NOMO-1 (cell line): ENCODE results near the gene RFC4.
"Not testable (repeated sequence)": the region's sequence is repeated elsewhere in the genome, so short reads cannot be mapped to it uniquely, and the experiment has no call there.

Experiments used
- DNase-seq, 2 experiments: peaks; one replicate each; lab custom pipeline; 2025; ENCODE audit not compliant: unreplicated experiment in 2 of 2; lab: John Stamatoyannopoulos, UW

Gene RFC4

DNA sequence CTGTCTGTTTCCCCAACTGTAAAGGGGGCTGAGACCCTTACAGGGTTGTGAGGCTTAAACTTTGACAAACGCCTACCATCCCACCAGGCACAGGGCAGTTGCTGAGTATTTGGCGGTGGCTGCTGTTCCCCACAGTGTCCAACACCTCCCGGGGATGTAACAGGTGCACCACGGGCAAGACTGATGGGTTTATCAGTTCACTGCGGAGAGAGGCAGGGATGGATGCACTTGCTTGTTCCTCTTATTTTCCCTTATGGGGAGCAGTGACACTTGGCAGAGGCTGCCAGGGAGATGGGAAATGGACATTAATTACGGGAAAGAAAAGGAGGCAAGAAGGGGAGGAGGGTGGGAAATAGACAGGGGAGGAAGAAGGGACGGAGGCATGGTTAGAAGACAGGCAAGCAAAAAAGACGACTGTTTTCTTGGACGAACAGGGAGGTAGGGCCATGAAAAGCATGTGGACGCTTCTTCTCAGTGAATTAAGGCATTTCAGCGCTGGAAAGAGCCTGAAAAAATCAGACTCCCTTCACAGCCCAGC lies 19.7 kb upstream of the RFC4 start:
- no peak for DNase-seq

DNA sequence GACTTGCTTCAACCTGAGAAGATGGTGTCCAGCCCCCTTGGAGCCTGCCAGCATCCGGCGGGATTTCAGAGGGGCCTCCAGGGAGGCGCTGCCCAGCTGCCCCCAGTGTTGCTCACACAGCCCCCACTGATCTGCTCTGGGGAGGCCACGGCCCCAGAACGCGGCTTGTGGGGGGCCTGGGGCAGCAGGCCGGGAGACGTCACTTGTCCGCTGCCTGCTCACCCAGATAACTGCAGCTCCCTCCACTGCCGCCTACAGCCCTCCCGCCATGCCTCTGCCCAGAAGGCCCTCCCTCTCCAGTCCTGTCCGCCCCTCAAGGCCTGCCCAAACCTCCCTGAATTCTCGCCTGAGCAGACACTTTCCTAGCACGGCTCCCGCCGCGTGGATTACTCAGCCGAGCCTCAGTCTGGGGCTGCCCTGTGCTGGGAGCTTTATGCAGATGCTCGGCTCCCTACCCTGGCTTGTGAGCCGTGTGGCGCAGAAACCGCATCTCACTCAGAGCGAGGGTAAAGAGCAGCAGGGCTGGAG lies 19.1 kb upstream of the RFC4 start:
- no peak for DNase-seq

DNA sequence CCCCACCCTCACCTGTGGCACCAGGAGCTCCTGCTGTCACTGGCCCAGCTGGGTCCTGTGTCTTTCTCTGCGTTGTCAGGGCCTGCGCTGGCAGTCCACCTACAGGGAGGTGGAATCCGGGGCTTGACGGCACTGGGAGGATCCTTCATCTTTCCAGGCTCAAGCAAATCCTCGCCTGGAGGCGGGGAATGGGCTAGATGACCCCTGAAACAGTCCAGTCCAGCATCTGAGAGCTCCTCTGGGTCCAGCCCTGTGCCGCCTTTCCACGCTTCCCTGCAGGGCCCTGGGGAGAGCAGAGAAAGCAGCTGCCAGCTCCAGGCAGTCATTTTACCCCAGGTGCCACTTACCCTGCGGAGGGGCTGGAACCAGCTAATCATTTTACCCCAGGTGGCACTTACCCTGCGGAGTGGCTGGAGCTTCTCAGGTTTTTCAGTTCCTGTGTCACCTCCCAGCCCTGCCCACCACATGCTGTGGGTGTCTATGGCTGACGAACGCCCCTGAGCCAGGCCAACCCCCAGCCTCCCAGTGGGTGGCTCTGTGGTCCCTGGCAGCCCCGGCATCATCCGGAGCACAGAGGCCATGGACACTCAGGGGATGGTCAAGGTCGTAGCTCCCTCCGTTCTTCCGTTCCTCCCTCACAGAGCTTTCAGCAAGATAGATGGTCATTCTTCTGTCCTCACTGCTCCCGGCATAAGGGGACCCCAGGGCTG lies 18.3 kb upstream of the RFC4 start:
- DNase-seq: no peak

DNA sequence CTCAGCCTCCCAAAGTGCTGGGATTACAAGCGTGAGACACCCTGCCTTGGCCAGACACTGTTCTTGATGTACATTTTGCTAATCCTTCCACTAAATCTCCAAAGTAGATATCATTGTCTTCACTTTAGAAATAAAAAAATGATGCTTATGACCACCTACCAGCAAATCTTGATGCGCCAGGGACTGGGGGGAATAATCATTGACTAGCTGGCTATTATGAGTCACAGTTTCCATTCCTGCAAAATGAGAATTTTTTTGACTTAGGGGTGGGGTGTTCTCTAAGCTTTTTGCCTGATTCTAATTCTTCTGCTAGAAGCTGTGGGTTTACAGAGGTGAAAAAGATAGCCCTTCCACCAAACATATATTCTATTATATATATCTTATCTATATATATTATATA lies 17.1 kb upstream of the RFC4 start:
- DNase-seq: no peak

DNA sequence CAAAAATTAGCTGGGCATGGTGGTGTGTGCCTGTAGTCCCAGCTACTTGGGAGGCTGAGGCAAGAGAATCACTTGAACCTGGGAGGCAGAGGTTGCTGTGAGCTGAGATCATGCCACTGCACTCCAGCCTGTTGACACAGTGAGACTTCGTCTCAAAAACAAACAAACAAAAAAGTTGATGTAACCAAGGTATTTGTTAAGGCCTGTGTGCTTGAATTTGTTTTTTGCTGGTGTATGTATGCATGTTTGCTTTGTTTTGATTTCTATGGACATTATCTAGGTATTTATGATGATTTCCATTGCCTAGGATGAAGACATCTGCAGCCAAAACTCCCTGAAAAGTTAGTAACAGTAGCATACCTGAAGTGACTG lies 16.1 kb upstream of the RFC4 start:
- DNase-seq: not testable (repeated sequence)

DNA sequence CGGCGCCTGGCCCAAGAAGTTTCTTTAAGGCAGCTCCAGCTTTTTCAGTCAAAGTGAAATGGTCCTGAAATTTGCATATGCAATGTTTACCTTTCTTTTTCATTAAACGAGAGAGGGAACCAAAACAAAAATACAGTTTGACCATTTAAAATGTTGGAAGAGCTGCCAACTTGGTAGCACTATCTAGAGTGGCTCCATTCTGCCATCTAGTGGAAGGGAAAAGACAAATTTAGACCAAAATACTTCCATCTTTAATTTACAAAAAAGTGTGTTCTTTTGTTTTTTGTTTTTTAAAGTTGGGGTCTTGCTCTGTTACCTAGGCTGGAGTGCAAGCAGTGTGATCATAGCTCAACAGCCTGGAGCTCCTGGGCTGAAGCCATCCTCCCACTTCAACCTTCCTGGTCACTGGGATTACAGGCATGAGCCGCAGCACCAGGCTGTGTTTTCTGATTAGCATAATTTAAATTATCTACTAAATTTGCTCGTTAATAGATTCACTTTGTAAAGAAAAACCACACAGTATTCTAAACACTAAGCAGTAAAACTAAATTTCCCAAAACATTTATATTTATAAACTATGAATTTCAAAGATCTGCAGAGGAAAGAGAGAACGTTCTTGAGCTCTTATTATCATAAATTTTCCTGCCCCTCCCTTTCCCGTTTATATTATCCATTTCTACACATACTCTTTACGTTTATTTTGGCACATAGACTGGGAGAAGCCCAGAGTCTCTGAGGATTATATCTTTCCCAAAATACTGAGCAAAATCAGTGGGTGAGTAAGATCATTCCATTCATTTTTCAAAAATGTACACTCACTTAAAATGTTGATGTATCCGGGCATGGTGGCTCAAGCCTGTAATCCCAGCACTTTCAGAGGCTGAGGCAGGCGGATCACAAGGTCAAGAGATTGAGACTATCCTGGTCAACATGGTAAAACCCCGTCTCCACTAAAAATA lies 15.4 kb upstream of the RFC4 start:
- DNase-seq: peak; percentile 13 to 79

DNA sequence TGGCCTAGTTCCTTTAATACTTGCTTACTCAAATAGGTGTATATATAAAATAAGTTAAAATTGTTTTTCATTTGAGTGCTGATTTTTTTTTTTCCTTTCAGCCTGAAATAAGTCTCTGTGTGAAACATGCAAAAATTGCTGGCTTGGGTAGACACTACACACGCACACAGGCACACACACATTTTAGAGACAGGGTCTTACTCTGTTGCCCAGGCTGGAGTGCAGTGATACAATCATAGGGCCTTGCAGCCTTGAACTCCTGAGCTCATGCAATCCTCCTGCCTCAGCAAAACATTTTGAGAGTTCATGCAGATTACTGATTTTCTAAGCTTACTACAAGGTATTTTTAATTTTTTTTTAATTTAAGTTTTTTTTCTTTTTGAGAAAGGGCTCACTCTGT lies 12.7 kb upstream of the RFC4 start:
- DNase-seq: no peak

DNA sequence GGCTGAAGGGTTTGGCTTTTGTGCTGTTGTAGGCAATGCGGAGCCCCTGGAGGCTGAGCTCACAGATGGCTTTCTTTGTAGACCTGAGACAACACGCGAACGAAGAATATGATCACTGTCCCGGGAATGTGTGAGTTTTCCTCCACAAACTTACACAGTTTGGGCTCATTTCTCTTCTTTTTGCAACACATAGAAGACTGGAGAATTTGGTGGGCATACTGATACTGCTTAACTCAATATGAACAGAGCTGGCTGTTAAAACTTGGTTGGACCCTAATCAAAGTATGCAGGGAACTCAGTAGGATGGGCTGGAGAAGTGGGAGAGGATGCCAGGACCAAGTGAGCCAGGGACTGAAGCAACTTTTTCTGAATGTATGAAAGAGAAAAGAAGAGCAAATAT lies 12.2 kb upstream of the RFC4 start:
- DNase-seq: no peak

DNA sequence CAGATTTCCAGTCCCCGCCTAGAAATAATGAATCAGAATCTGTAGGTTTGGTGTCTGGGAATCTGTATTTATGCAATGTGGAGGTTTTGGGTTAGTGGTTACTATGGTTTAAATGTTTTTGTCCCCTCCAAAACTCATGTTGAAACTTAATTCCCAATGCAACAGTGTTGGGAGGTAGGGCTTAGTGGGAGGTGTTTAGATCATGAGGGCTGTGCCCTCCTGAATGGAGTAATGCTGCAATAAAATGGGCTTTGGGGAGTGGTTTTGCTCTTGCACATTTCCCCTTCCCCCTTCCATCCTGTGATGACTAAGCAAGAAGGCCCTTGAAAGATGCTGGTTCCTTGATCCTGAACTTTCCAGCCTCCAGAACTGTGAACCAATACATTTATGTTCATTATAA lies 9.2 kb upstream of the RFC4 start:
- peak; percentile 71 to 86 for DNase-seq

DNA sequence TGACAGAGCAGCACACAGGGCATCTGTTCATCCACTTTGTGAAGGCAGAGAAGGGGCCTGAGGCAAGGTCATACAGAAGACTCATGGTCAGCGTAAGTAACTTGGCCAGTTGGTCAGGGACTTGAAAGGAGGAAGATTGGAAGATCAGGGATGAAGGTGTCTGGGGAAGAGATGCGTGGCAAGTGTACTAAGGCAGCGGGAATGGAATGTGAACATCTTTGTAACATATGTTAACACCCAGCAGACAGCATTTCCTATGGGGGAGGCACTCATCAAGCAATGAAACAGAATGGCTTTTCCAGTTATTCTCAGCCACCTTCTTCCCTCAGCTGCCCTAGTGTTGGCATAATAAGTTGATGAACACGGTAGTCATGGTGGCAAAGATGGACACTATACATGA lies 7.8 kb upstream of the RFC4 start:
- no peak for DNase-seq

DNA sequence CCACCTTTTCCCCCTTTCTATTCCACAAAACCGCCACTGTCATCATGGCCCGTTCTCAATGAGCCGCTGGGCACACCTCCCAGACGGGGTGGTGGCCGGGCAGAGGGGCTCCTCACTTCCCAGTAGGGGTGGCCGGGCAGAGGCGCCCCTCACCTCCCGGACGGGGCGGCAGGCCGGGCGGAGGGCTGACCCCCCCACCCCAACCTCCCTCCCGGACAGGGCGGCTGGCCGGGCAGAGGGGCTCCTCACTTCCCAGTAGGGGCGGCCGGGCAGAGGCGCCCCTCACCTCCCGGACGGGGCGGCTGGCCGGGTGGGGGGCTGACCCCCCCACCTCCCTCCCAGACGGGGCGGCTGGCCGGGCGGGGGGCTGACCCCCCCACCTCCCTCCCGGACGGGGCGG lies 5.0 kb upstream of the RFC4 start:
- DNase-seq: not testable (repeated sequence)

DNA sequence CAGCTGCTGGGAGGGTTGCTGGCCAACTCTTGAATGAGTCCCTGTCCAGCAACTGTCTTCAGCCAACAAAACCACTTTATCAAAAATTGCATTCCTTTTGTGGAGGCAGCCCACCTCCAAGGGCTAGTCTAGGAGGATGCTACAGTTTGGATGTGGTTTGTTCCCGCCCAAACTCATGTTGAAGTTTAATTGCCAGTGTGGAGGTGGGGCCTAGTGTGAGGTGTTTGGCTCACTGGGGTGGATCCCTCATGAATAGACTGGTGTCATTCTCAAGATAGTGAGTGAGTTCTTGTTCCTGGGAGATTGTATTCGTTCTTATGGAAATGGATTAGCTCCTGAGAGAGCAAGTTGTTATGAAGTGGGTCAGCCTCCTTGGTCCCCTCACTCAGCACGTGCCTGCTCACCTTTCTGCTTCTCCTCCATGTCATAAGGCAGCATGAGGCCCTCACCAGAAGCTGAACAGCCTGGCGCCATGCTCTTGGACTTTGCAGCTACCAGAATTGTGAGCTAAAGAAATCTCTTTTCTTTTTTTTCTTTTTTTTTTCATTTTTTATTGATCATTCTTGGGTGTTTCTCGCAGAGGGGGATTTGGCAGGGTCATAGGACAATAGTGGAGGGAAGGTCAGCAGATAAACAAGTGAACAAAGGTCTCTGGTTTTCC lies 4.2 kb upstream of the RFC4 start:
- no peak for DNase-seq

DNA sequence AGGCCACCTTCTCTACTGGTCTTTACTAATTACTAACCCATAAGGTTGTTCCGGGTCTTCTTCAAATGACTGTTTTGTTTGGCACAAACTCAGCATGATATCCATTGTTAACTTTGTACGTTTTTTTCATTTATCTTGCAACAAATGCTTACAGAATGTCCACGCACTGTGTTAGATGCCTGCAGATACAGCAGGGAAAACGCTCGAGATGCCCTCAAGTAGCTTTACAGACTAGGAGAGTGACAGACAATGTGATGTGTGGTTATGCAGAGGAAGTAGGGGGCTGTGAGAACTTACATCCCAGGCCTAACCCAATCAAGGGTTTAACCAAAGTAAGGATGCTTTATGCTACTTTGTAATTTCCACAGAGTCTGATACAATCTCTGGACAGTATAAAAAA lies 949 bp upstream of the RFC4 start:
- no peak for DNase-seq

DNA sequence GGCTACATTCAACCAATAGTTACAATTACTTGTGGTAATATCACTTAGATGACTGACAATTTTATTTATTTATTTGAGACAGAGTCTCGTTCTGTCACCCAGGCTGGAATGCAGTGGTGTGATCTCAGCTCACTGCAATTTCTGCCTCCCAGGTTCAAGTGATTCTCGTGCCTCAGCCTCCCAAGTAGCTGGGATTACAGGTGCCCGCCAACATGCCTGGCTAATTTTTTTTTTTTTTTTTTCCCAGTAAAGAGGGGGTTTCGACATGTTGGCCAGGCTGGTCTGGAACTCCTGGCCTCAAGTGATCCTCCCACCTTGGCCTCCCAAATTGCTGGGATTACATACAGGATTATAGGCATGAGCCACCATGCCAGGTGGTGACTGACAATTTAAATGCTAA lies 2.8 kb downstream of the RFC4 start:
- DNase-seq: not testable (repeated sequence)

DNA sequence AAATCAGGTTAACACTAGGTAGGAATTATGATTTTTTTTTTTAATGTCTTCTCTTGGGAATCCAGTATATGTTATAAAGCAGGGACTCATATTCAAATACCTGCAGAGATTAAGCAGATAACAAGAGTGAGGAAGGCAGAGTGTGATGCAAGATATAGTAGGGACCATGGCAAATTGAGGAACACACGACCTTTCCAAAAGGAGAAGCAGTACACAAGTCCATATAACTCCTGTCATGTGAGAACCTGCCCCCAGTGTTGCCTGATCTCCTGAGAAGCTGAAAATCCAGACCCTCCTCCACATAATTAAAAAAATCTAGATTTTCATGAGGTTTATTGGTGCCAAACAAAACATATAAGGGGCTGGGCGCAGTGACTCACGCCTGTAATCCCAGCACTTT lies 3.6 kb downstream of the RFC4 start:
- no peak for DNase-seq

DNA sequence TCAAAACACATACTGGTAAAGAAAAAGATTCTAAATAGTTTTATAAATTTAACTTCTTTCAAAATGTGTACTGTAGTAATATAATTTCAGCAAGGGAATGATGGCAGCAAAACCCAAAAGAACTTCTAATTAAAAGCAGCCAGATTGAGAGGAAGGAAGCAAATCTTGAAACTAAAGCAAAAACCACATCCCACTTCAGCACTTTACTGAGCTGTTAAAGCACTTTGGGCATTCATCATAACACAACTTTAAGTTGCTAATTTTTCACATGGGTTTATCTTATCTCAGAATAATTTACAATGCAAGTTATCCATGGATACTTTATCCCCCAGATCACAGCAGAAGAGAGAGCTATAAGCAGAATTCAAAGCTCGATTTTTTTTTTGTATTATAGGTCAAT lies 6.0 kb downstream of the RFC4 start:
- DNase-seq: no peak

DNA sequence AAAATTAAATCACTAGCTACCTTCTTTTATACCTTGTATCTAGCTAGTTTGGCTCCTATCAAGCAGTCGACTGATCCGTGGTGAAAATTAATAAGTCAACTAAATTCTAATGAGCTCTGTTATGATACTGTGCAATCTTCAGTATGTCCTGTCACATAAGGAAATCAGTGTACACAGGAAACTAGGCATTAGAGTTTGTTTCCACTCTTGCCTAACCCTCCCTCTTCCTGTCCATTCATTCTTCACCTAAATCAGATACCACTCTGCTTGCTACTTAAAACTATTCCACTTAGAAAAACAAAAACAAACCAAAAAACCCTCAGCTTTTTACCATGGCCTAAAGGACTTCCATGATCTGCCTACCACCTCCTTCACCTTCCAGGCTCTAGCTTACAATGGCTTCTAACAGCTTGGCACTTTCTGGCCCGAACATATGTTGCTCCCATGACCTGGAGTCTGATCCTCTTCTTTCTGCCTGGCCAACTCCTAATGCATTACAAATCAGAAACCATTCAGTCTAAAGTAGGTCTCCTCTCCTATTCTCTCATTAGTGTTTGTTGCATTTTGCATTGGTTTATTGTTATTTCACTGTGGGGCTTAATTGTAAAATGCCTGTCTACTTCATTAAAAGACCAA lies 7.9 kb downstream of the RFC4 start:
- DNase-seq: no peak

DNA sequence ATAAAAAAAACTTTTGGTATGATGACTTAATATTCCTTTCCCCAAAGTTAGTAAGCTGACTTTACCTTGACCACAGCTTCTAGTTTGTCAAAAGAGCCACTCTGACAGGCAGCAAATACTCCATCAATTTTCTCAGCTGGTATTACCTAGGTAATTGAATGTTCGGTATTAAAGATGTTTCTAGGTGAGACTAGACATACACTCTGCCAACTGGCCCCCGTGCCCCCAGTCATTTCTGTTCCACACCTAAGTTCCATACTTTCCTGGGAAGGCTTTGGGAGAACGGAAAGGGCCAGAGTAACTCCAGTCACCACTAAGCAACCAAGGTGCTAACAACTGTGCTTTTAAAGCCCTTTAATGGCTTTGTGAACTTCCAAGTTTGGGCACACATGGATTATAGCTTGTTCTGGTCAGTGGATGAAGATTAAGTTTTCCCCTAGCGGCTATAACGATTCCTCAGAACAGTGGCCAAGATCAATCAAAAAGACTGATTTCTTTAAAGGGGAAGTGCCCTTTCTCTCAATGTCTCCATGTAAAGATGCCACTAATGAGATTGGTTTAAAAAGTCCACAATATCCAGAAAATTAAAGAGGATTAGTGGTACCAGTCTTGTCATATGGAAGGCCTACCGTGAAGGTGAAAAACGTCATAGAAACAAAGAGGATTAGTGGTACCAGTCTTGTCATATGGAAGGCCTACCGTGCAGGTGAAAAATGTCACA lies 15.9 kb downstream of the RFC4 start:
- peak in 1 of 2 experiments; percentile 45 for DNase-seq

DNA sequence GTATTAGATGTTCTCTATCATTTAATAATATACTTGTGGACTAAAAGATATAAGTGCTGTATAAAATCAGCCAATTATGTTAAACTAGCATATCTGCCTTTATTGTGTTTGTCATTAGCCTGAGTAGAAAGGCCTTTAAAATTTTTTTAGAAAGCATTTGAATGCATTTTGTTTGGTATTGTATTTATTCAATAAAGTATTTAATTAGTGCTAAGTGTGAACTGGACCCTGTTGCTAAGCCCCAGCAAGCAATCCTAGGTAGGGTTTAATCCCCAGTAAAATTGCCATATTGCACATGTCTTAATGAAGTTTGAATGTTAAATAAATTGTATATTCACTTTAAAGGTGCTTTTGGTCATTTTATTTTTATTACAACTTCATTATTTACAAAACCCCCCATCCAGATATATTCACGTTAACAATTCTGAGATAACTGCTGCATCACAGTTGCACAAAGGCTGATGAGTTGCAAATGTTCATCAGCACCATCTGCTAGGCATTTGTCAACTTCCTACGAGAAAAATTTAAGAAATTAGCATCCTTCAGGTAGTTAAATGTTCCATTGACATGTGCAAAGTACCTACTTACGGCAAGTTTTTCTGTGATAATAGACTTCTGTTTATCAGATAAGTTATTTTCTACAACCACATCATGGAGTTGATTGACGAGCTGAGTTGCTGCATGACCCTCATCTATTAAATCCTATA lies 16.6 kb downstream of the RFC4 start:
- DNase-seq: peak in 1 of 2 experiments; percentile 40
